A549 (cell line): ENCODE measurements around the gene MYOC. TPM values are rescaled to one million over a fixed set of nuclear protein-coding genes. Genes with fewer than 3 reads are reported as not detected.

ENCODE experiments used
- ATAC-seq, 2 experiments: fragments of 200-7000 bp in 1 of 2; fragments of >200 bp in 1 of 2; cut with Nextera tagmentation in 1 of 2; cut with Tn5 transposase in 1 of 2; 3 replicates each; pipeline versions ENCODE4 v1.8.0 to v1.9.1; 2018 to 2020; ENCODE audit warnings: mild to moderate bottlenecking in 1 of 2, moderate library complexity in 1 of 2
- CTCF ChIA-PET: fragments of 300-600 bp; sonication (Branson Sonifier 250); formaldehyde crosslinking; extraction: SDS; loops from one replicate; lab custom pipeline; 2021; ENCODE audit warnings: antibody characterized with exemption, inconsistent platforms; lab: Yijun Ruan, JAX
- POLR2A ChIA-PET: fragments of 350-600 bp; formaldehyde crosslinking; extraction: SDS; loops from one replicate; lab custom pipeline; 2021; ENCODE audit warnings: antibody characterized with exemption, inconsistent platforms; lab: Yijun Ruan, JAX
- DNase-seq, 2 experiments: peaks; one replicate each; pipeline versions ENCODE4 v3.0.0 to v3.0.0-alpha.2; 2011 to 2016; ENCODE audit warnings: low read depth in 1 of 2, low spot score in 1 of 2
- FAIRE-seq: peaks from 2 replicates; lab custom pipeline; 2011; peaks lifted over from hg19 to GRCh38; lab: Jason Lieb, UNC
- H3K27ac ChIP-seq, 2 experiments: fragments of >200 bp; sonication (Bioruptor Twin); formaldehyde crosslinking; 3 replicates each; pipeline ENCODE4 v1.5.1; 2016 to 2017
- H3K4me1 ChIP-seq: fragments of >200 bp; sonication (Bioruptor Twin); formaldehyde crosslinking; 3 replicates; pipeline ENCODE4 v1.6.1; 2016
- H3K4me2 ChIP-seq: fragments of >200 bp; sonication (Bioruptor Twin); formaldehyde crosslinking; 3 replicates; pipeline ENCODE4 v1.6.1; 2016
- H3K4me3 ChIP-seq: fragments of >200 bp; sonication (Bioruptor Twin); formaldehyde crosslinking; 3 replicates; pipeline ENCODE4 v1.5.1; 2016
- H3K9me3 ChIP-seq: fragments of >200 bp; sonication (Bioruptor Twin); formaldehyde crosslinking; 3 replicates; pipeline ENCODE4 v1.6.1; 2016
- BHLHE40 ChIP-seq: IDR thresholded peaks from 2 replicates; pipeline ENCODE4 v1.6.1; 2012; ENCODE audit warnings: low read depth, low read length, inconsistent platforms
- CHD4 ChIP-seq: fragments of 200-600 bp; sonication (generic); IDR thresholded peaks from 2 replicates; pipeline ENCODE4 v1.6.1; 2016; ENCODE audit warnings: antibody characterized with exemption, mild to moderate bottlenecking, borderline replicate concordance
- EP300 ChIP-seq, 2 experiments: fragments of >200 bp; sonication (Bioruptor Twin); formaldehyde crosslinking; IDR thresholded peaks; 2 replicates in 1 of 2; 3 replicates in 1 of 2; pipeline ENCODE4 v1.6.1; 2016 to 2017
- FOSL2 ChIP-seq, 2 experiments: fragments of 450-650 bp in 1 of 2; fragments of >200 bp in 1 of 2; sonication (Bioruptor Twin) in 1 of 2; formaldehyde crosslinking; IDR thresholded peaks; 2 replicates each; pipeline versions ENCODE4 v1.5.0 to v1.6.1; 2016 to 2020; ENCODE audit warnings: mild to moderate bottlenecking in 1 of 2, moderate library complexity in 1 of 2
- GATA3 ChIP-seq: IDR thresholded peaks from 2 replicates; pipeline ENCODE4 v1.6.1; 2012; ENCODE audit warnings: borderline replicate concordance
- HDAC2 ChIP-seq: fragments of 200-600 bp; sonication (generic); IDR thresholded peaks from 2 replicates; pipeline ENCODE4 v1.6.1; 2016
- HEYL ChIP-seq: fragments of 250-450 bp; sonication (Bioruptor Pico); IDR thresholded peaks from 2 replicates; pipeline ENCODE4 v1.8.0; 2021; ENCODE audit warnings: mild to moderate bottlenecking, moderate library complexity
- HOXB13 ChIP-seq: fragments of 250-450 bp; sonication (Bioruptor Pico); IDR thresholded peaks from 2 replicates; pipeline ENCODE4 v1.5.0; 2020; ENCODE audit warnings: low read depth, mild to moderate bottlenecking, moderate library complexity
- HOXB5 ChIP-seq: fragments of 250-450 bp; sonication (Bioruptor Pico); IDR thresholded peaks from 2 replicates; pipeline ENCODE4 v1.5.0; 2020; ENCODE audit warnings: mild to moderate bottlenecking, moderate library complexity
- JUNB ChIP-seq: fragments of >200 bp; sonication (Bioruptor Twin); formaldehyde crosslinking; IDR thresholded peaks from 2 replicates; pipeline ENCODE4 v1.6.1; 2016
- MAZ ChIP-seq: fragments of 150-350 bp; IDR thresholded peaks from 2 replicates; pipeline ENCODE4 v1.6.1; 2014; ENCODE audit warnings: antibody characterized with exemption, low read depth, low read length, borderline replicate concordance
- NFE2L2 ChIP-seq: fragments of 150-350 bp; conservative IDR thresholded peaks from 2 replicates; pipeline ENCODE4 v1.6.1; 2014; ENCODE audit warnings: low read length
- NR3C1 ChIP-seq: fragments of >200 bp; sonication (Bioruptor Twin); formaldehyde crosslinking; IDR thresholded peaks from 3 replicates; pipeline ENCODE4 v1.6.1; 2017
- POLR2A ChIP-seq: IDR thresholded peaks from 2 replicates; pipeline ENCODE4 v1.6.1; 2012; ENCODE audit warnings: mild to moderate bottlenecking, low read length
- RAD21 ChIP-seq, 2 experiments: fragments of >200 bp in 1 of 2; sonication (Bioruptor Twin) in 1 of 2; formaldehyde crosslinking in 1 of 2; IDR thresholded peaks in 1 of 2; conservative IDR thresholded peaks in 1 of 2; 2 replicates in 1 of 2; 3 replicates in 1 of 2; pipeline ENCODE4 v1.6.1; 2012 to 2018; ENCODE audit warnings: inconsistent platforms in 1 of 2
- RCOR1 ChIP-seq: fragments of 150-350 bp; IDR thresholded peaks from 2 replicates; pipeline ENCODE4 v1.6.1; 2014; ENCODE audit warnings: antibody characterized with exemption, low read length, low read depth
- RNF2 ChIP-seq: fragments of 200-600 bp; sonication (generic); IDR thresholded peaks from 2 replicates; pipeline ENCODE4 v1.6.1; 2016; ENCODE audit warnings: low read depth, mild to moderate bottlenecking, antibody characterized with exemption, moderate library complexity, borderline replicate concordance
- ZC3H11A ChIP-seq: fragments of 450-650 bp; IDR thresholded peaks from 2 replicates; pipeline ENCODE4 v1.6.1; 2014; ENCODE audit warnings: antibody characterized with exemption, mild to moderate bottlenecking
- ZFP36 ChIP-seq: fragments of 450-650 bp; IDR thresholded peaks from 2 replicates; pipeline ENCODE4 v1.6.1; 2014; ENCODE audit warnings: borderline replicate concordance; ENCODE audit not compliant: partially characterized antibody
- WGBS: methylation state at CpG from one replicate; pipeline ENCODE4 v1.1.6; 2017; ENCODE audit errors: missing lambda C conversion rate; 5-methylcytosine and 5-hydroxymethylcytosine counted together
- polyA plus RNA-seq, 4 experiments: library from polyadenylated mRNA; depleted of rRNA in 3 of 4; stranded (reverse); fragments of >200 nt; fragmentation: RNase III in 1 of 4; extraction: RNeasy Plus Mini Kit Qiagen cat#74134 plus additional on column Dnase treatment in 1 of 4; gene quantifications; 2 replicates in 3 of 4; 3 replicates in 1 of 4; pipeline ENCODE4 v1.2.3, GENCODE V29; 2011 to 2017
- TF ChIP-seq, protein P1 (sequence below): IDR thresholded peaks from 2 replicates; pipeline ENCODE4 v1.6.1; 2012; ENCODE audit warnings: low read depth, borderline replicate concordance
- TF ChIP-seq, protein P2 (sequence below): IDR thresholded peaks from 2 replicates; pipeline ENCODE4 v1.6.1; 2012
- TF ChIP-seq, protein P3 (sequence below): fragments of 250-450 bp; sonication (Bioruptor Pico); IDR thresholded peaks from 2 replicates; pipeline ENCODE4 v1.5.0; 2021; ENCODE audit warnings: mild to moderate bottlenecking, moderate library complexity, borderline replicate concordance

MYOC gene
- polyA plus RNA-seq, 2 of the 4 experiments (the other 2 are of a cell fraction) = not detected

DNA sequence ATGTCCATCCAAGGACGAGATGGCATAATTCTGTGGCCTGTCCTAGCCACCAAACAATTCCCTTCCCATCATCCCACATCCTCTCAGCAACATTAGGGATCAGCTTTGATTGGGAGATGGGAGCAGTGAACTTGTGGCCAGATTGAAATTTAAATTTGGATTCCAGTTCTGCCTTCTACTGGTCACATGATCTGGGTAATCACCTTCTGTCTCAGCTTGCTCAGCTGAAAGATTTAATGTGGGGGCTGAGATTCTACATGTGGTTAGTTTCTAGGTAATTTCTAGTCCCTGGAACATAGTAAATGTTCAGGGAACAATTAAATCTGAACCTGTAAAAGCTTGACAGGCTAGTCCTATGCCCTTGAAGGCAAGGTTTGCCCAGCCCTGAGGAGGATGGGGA lies 27.3 kb downstream of the MYOC start:
- DNase-seq (no peak), ATAC-seq (no peak), FAIRE-seq (no peak)
- 40% methylated on average over 1 of the region's 1 CpG for WGBS
- ChIA-PET CTCF (interaction anchor here (1.1 kb wide), 1 partner anchor 91 kb away, joined by 3 read pairs; no protein-coding TSS in a partner anchor), POLR2A (no interaction called here)
- H3K4me2 ChIP-seq = no peak overlapping the region
- H3K9me3 ChIP-seq = no peaks in the 10 kb centered on the region
- no peak overlapping the region for H3K27ac ChIP-seq
- H3K4me1 ChIP-seq = no peaks in the 10 kb centered on the region
- TF ChIP-seq GATA3 = no peak
- TF ChIP-seq RNF2 = no peak
- no peak for TF ChIP-seq RCOR1
- no peak overlapping the region for H3K4me3 ChIP-seq

DNA sequence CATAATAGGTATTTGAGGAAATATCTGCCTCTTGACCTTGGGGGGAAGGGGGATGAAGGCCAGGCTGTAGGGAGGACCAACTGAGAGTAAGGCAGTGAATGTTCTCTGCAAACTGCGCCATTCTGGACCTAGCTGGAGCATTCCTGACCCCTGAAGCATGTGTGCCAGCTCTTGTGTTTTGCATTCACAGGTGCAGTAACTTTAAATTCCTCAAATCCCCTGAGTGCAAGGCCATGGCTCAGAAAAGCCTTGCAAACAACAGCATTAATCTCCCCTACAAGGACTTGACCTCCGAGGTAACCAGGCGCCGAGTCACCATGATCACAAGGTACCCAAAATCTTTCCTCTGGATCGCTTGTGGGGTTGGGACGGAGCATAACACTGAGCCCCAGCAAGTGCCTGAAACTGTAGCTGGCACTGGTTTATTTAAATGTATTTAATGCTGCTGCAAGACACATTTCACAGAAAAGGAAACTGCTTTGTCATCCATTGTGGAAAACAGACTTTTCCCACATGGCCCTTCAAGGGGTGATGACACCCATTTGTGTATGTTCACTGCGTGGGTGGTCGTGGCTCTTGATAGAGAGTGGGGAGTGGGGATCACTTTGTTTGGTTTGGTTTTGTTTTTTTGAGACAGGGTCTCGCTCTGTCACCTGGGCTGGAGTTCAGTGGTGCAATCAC lies 28.7 kb downstream of the MYOC start:
- Histone ChIP-seq H3K4me2 (no peak overlapping the region), H3K4me1 (no peaks in the 10 kb centered on the region), H3K27ac (no peak overlapping the region), H3K9me3 (no peaks in the 10 kb centered on the region), H3K4me3 (no peak overlapping the region)
- CTCF ChIA-PET = interaction anchor here (0.6 kb wide), 1 partner anchor 776 kb away, joined by 4 read pairs; no protein-coding TSS in a partner anchor
- TF ChIP-seq FOSL2 (IDR thresholded peaks at IDR 0.05) (no peak), FOSL2 (CRISPR knock-in tag; IDR thresholded peaks at IDR 0.05) (no peak), NR3C1 (no peak), RAD21 (conservative IDR thresholded peaks at IDR 0.05 in 1 of 2, IDR thresholded peaks at IDR 0.05 in 1 of 2) (no peak), HEYL (CRISPR knock-in tag) (no peak), RCOR1 (no peak), ZC3H11A (no peak), BHLHE40 (no peak), NFE2L2 (no peak), POLR2A (no peak), JUNB (no peak), HOXB5 (CRISPR knock-in tag) (no peak), HDAC2 (no peak), HOXB13 (CRISPR knock-in tag) (no peak), ZFP36 (no peak), CHD4 (no peak)
- TF ChIP-seq, protein P1, sequence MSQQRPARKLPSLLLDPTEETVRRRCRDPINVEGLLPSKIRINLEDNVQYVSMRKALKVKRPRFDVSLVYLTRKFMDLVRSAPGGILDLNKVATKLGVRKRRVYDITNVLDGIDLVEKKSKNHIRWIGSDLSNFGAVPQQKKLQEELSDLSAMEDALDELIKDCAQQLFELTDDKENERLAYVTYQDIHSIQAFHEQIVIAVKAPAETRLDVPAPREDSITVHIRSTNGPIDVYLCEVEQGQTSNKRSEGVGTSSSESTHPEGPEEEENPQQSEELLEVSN = no peak
- TF ChIP-seq, protein P2, sequence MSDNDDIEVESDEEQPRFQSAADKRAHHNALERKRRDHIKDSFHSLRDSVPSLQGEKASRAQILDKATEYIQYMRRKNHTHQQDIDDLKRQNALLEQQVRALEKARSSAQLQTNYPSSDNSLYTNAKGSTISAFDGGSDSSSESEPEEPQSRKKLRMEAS = no peak
- TF ChIP-seq, protein P3, sequence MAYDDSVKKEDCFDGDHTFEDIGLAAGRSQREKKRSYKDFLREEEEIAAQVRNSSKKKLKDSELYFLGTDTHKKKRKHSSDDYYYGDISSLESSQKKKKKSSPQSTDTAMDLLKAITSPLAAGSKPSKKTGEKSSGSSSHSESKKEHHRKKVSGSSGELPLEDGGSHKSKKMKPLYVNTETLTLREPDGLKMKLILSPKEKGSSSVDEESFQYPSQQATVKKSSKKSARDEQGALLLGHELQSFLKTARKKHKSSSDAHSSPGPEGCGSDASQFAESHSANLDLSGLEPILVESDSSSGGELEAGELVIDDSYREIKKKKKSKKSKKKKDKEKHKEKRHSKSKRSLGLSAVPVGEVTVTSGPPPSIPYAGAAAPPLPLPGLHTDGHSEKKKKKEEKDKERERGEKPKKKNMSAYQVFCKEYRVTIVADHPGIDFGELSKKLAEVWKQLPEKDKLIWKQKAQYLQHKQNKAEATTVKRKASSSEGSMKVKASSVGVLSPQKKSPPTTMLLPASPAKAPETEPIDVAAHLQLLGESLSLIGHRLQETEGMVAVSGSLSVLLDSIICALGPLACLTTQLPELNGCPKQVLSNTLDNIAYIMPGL (CRISPR knock-in tag) = no peak
- POLR2A ChIA-PET = no interaction called here
- no peak for DNase-seq
- WGBS = 73% methylated on average over 9 of the region's 9 CpGs
- FAIRE-seq = no peak
- ATAC-seq = no peak

DNA sequence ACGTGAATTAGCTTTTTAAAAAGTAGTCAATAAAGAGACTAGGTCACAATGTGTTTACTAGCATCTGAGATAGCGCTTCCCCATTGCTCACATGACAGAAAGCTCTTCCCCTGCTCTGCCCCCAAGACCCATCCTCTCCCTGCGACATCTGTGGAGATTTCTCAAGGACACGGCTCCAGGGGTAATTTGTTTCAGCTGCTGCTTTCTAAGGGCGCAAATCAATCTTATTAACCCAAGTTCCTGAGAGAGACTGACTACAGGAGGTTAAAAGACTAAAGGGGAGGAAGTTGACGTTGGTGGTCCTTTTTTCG lies 30.4 kb downstream of the MYOC start, which contains the start of gene MYOCOS:
Gene MYOCOS, plus strand, starts transcription at position 92 of the 311 bp plus-strand sequence. CDS start 1,641 bp downstream, outside the sequence.
- Histone ChIP-seq H3K27ac (no peak within 1 kb of the TSS), H3K4me3 (no peak within 1 kb of the TSS), H3K4me1 (no peaks in the 10 kb centered on the region), H3K9me3 (no peaks in the 10 kb centered on the region), H3K4me2 (no peak within 1 kb of the TSS)
- POLR2A ChIA-PET = no interaction called here
- no peak for TF ChIP-seq EP300 (IDR thresholded peaks at IDR 0.05)
- no peak for TF ChIP-seq HEYL (CRISPR knock-in tag)
- TF ChIP-seq MAZ = no peak
- TF ChIP-seq FOSL2 (IDR thresholded peaks at IDR 0.05) = no peak
- TF ChIP-seq FOSL2 (CRISPR knock-in tag; IDR thresholded peaks at IDR 0.05) = no peak
- DNase-seq = no peak
- 75% methylated on average over 7 of the region's 7 CpGs for WGBS
- ATAC-seq = no peak
- CTCF ChIA-PET = interaction anchor here (0.6 to 1.4 kb wide), 4 partner anchors 9 to 24 kb away, joined by 3 to 5 read pairs (median 4); no protein-coding TSS in a partner anchor
- FAIRE-seq = no peak
